ENCODE data around the gene ASTN2. TPM values are rescaled to one million over a fixed set of nuclear protein-coding genes. Genes with fewer than 3 reads are reported as not detected.

Gene ASTN2
- total and polyA plus RNA-seq, 2 experiments from 2014 or later, result 5.8 to 7.5 TPM

GRCh38 chr9:116592970-116593369, 821.9 kb downstream of the ASTN2 start:
- Histone ChIP-seq H3K4me2 (ENCODE audit: unreplicated experiment) (no peak overlapping the region), H2AFZ (no peak overlapping the region), H3K4me1 (ENCODE audit: insufficient read depth) (peaks cover 33% of the 10 kb centered on the region), H3K9me2 (ENCODE audit: insufficient read depth) (no peaks in the 10 kb centered on the region), H3K27ac (peak overlapping the region; percentile 69; the same call in 1 of the 2 replicates), H3K4me3 (no peak overlapping the region), H3K79me2 (ENCODE audit: insufficient read depth) (no peaks in the 10 kb centered on the region), H4K20me1 (ENCODE audit: insufficient read depth) (no peaks in the 10 kb centered on the region), H3K27me3 (replicated peaks; ENCODE audit: insufficient read depth) (no peaks in the 10 kb centered on the region), H3K9ac (no peak overlapping the region), H3K9me3 (ENCODE audit: low read depth) (peaks cover 7% of the 10 kb centered on the region), H3K36me3 (ENCODE audit: low read depth) (no peaks in the 10 kb centered on the region), H3F3A (ENCODE audit: insufficient read depth) (peaks cover 33% of the 10 kb centered on the region)
- TF ChIP-seq EZH2 (IDR thresholded peaks at IDR 0.05; ENCODE audit: insufficient read depth, poor library complexity, severe bottlenecking), result no peak
- no peak for TF ChIP-seq EZH2phosphoT487 (IDR thresholded peaks at IDR 0.05; ENCODE audit: insufficient read depth, low read depth)
- peak; percentile 73 for DNase-seq
- 36 to 49% methylated on average over 3 of the region's 3 CpGs for WGBS, 2 experiments (ENCODE audit: low coverage in 1 of 2, low lambda C conversion rate in 2 of 2, missing lambda C conversion rate in 2 of 2)
- in situ Hi-C loops (cut with MboI), result no loop called here

GRCh38 chr9:116589392-116590354, 825.2 kb downstream of the ASTN2 start:
- Histone ChIP-seq H3K79me2 (ENCODE audit: insufficient read depth) (no peaks in the 10 kb centered on the region), H3K27me3 (replicated peaks; ENCODE audit: insufficient read depth) (no peaks in the 10 kb centered on the region), H3K4me3 (no peak overlapping the region), H3K36me3 (ENCODE audit: low read depth) (no peaks in the 10 kb centered on the region), H3K9me2 (ENCODE audit: insufficient read depth) (no peaks in the 10 kb centered on the region), H4K20me1 (ENCODE audit: insufficient read depth) (no peaks in the 10 kb centered on the region), H3K9ac (no peak overlapping the region), H3K4me2 (ENCODE audit: unreplicated experiment) (no peak overlapping the region), H3K27ac (no peak overlapping the region), H3F3A (ENCODE audit: insufficient read depth) (peaks cover 40% of the 10 kb centered on the region), H3K9me3 (ENCODE audit: low read depth) (peaks cover 7% of the 10 kb centered on the region), H3K4me1 (ENCODE audit: insufficient read depth) (peaks cover 32% of the 10 kb centered on the region), H2AFZ (no peak overlapping the region)
- TF ChIP-seq EZH2phosphoT487 (IDR thresholded peaks at IDR 0.05; ENCODE audit: insufficient read depth, low read depth) (no peak), EZH2 (IDR thresholded peaks at IDR 0.05; ENCODE audit: insufficient read depth, poor library complexity, severe bottlenecking) (no peak)
- WGBS, 2 experiments (ENCODE audit: low coverage in 1 of 2, low lambda C conversion rate in 2 of 2, missing lambda C conversion rate in 2 of 2), result 76% methylated on average over 7 of the region's 7 CpGs
- in situ Hi-C loops (cut with MboI), result no loop called here
- DNase-seq, result peak; percentile 74

GRCh38 chr9:116587919-116588318, 826.9 kb downstream of the ASTN2 start:
- no peak overlapping the region for H3K4me2 ChIP-seq (ENCODE audit: unreplicated experiment)
- no peak overlapping the region for H3K9ac ChIP-seq
- H3K4me3 ChIP-seq, result no peak overlapping the region
- peaks cover 7% of the 10 kb centered on the region for H3K9me3 ChIP-seq (ENCODE audit: low read depth)
- no peak overlapping the region for H3K27ac ChIP-seq
- in situ Hi-C loops (cut with MboI), result no loop called here
- no peak for DNase-seq
- H3K79me2 ChIP-seq (ENCODE audit: insufficient read depth), result no peaks in the 10 kb centered on the region
- no peaks in the 10 kb centered on the region for H3K27me3 ChIP-seq (replicated peaks; ENCODE audit: insufficient read depth)
- WGBS, 2 experiments (ENCODE audit: low coverage in 1 of 2, low lambda C conversion rate in 2 of 2, missing lambda C conversion rate in 2 of 2), result 41 to 48% methylated on average over 1 of the region's 1 CpG
- no peaks in the 10 kb centered on the region for H3K9me2 ChIP-seq (ENCODE audit: insufficient read depth)
- H4K20me1 ChIP-seq (ENCODE audit: insufficient read depth), result no peaks in the 10 kb centered on the region
- peaks cover 14% of the 10 kb centered on the region for H3K4me1 ChIP-seq (ENCODE audit: insufficient read depth)
- TF ChIP-seq EZH2 (IDR thresholded peaks at IDR 0.05; ENCODE audit: insufficient read depth, poor library complexity, severe bottlenecking), result no peak
- no peak for TF ChIP-seq EZH2phosphoT487 (IDR thresholded peaks at IDR 0.05; ENCODE audit: insufficient read depth, low read depth)
- peaks cover 23% of the 10 kb centered on the region; the same call in 1 of the 2 replicates for H3F3A ChIP-seq (ENCODE audit: insufficient read depth)
- H2AFZ ChIP-seq, result no peak overlapping the region
- H3K36me3 ChIP-seq (ENCODE audit: low read depth), result no peaks in the 10 kb centered on the region

GRCh38 chr9:116585896-116586295, 829.0 kb downstream of the ASTN2 start:
- no peaks in the 10 kb centered on the region for H4K20me1 ChIP-seq (ENCODE audit: insufficient read depth)
- TF ChIP-seq EZH2 (IDR thresholded peaks at IDR 0.05; ENCODE audit: insufficient read depth, poor library complexity, severe bottlenecking), result no peak
- no peak for TF ChIP-seq EZH2phosphoT487 (IDR thresholded peaks at IDR 0.05; ENCODE audit: insufficient read depth, low read depth)
- H2AFZ ChIP-seq, result no peak overlapping the region
- H3K9me2 ChIP-seq (ENCODE audit: insufficient read depth), result no peaks in the 10 kb centered on the region
- in situ Hi-C loops (cut with MboI), result no loop called here
- peak; percentile 57 for DNase-seq
- H3K4me3 ChIP-seq, result no peak overlapping the region
- no peak overlapping the region for H3K9ac ChIP-seq
- no peaks in the 10 kb centered on the region for H3K27me3 ChIP-seq (replicated peaks; ENCODE audit: insufficient read depth)
- no peaks in the 10 kb centered on the region for H3K79me2 ChIP-seq (ENCODE audit: insufficient read depth)
- no peaks in the 10 kb centered on the region for H3K36me3 ChIP-seq (ENCODE audit: low read depth)
- H3F3A ChIP-seq (ENCODE audit: insufficient read depth), result peaks cover 10% of the 10 kb centered on the region; the same call in 1 of the 2 replicates
- H3K9me3 ChIP-seq (ENCODE audit: low read depth), result peaks cover 7% of the 10 kb centered on the region
- H3K4me1 ChIP-seq (ENCODE audit: insufficient read depth), result peaks cover 4% of the 10 kb centered on the region; the same call in 1 of the 2 replicates
- H3K4me2 ChIP-seq (ENCODE audit: unreplicated experiment), result no peak overlapping the region
- peak overlapping the region; percentile 27; the same call in 1 of the 2 replicates for H3K27ac ChIP-seq
- 43 to 55% methylated on average over 1 of the region's 1 CpG for WGBS, 2 experiments (ENCODE audit: low coverage in 1 of 2, low lambda C conversion rate in 2 of 2, missing lambda C conversion rate in 2 of 2)

Measured in GM23248 (cell line).